Measurements from ENCODE around the gene GSTM2. TPM values are rescaled to one million over a fixed set of nuclear protein-coding genes. Genes with fewer than 3 reads are reported as not detected.
A peak's percentile ranks its signal among the peaks of the same experiment; 100 is the strongest.

GSTM2 gene
- total and polyA plus RNA-seq, 2 donors (not counting 1 experiment from before 2014, with no cell fraction given) = 42.9 to 94.4 TPM

- TF ChIP-seq CTCF (IDR thresholded peaks at IDR 0.05) = peak; percentile 29
- TF ChIP-seq EZH2 (IDR thresholded peaks at IDR 0.05; ENCODE audit: borderline replicate concordance, insufficient read depth, low read depth, low read length, poor library complexity, severe bottlenecking) = no peak
- Histone ChIP-seq H2AFZ (ENCODE audit: insufficient read depth, low read depth, low read length, poor library complexity, severe bottlenecking) (no peak overlapping the region), H3K4me1 (ENCODE audit: control insufficient read depth in 2 of 2, insufficient read depth in 2 of 2, low read length in 2 of 2) (peaks cover 0 to 3% of the 10 kb centered on the region in 2 donors), H3K4me3 (ENCODE audit: control extremely low read depth in 1 of 5, extremely low read depth in 1 of 5, insufficient read depth in 1 of 5, low read depth in 2 of 5, low read length in 4 of 5) (no peak overlapping the region), H3K27me3 (replicated peaks in 1 of 4; ENCODE audit: control extremely low read depth in 1 of 4, control insufficient read depth in 3 of 4, insufficient read depth in 4 of 4, low read length in 3 of 4) (no peaks in the 10 kb centered on the region), H3K9me3 (ENCODE audit: control extremely low read depth in 1 of 3, control insufficient read depth in 2 of 3, insufficient read depth in 1 of 3, low read length in 2 of 3) (no peaks in the 10 kb centered on the region), H3K27ac (ENCODE audit: low read length in 2 of 2) (no peak overlapping the region), H4K20me1 (ENCODE audit: control insufficient read depth, insufficient read depth, low read length, poor library complexity, severe bottlenecking) (no peaks in the 10 kb centered on the region), H3K9ac (ENCODE audit: low read length) (no peak overlapping the region), H3K4me2 (replicated peaks; ENCODE audit: low read depth, low read length, poor library complexity, severe bottlenecking) (no peak overlapping the region), H3K36me3 (replicated peaks in 1 of 2; ENCODE audit: control extremely low read depth in 1 of 2, control insufficient read depth in 1 of 2, extremely low read depth in 1 of 2, insufficient read depth in 2 of 2, low read length in 1 of 2) (peaks cover 0 to 50% of the 10 kb centered on the region in 2 experiments), H3K79me2 (ENCODE audit: control insufficient read depth, insufficient read depth, low read length) (no peaks in the 10 kb centered on the region)
- no peaks in the 10 kb centered on the region for H3K27me3 Mint-ChIP-seq
- H3K4me3 Mint-ChIP-seq = no peak overlapping the region
- ATAC-seq (ENCODE audit: low read depth) (peak; percentile 21), DNase-seq (peak; percentile 44)
- intact Hi-C loops (cut with micrococcal nuclease) = no loop called here
- peaks cover 11% of the 10 kb centered on the region for H3K4me1 Mint-ChIP-seq
- ChIA-PET POLR2A (interaction anchor here (0.6 to 1.0 kb wide), 5 partner anchors 15 to 404 kb away, joined by 3 to 7 read pairs (median 5); partner anchors contain the start of gene STRIP1), CTCF (interaction anchor here (0.8 to 16.5 kb wide), 14 partner anchors 10 to 353 kb away, joined by 3 to 276 read pairs (median 5); partner anchors contain the start of genes AMPD2, GNAI3, GNAT2 and GPR61)
- WGBS (ENCODE audit: insufficient coverage) = 97% methylated on average over 18 of the region's 30 CpGs
- H3K27ac Mint-ChIP-seq = no peak overlapping the region
- no peaks in the 10 kb centered on the region for H3K9me3 Mint-ChIP-seq (ENCODE audit: insufficient read depth)
Observed at GRCh38 chr1:109630081-109630897, 37.6 kb upstream of the GSTM2 start.
